Measurements from ENCODE around the gene LHX5.

DNA sequence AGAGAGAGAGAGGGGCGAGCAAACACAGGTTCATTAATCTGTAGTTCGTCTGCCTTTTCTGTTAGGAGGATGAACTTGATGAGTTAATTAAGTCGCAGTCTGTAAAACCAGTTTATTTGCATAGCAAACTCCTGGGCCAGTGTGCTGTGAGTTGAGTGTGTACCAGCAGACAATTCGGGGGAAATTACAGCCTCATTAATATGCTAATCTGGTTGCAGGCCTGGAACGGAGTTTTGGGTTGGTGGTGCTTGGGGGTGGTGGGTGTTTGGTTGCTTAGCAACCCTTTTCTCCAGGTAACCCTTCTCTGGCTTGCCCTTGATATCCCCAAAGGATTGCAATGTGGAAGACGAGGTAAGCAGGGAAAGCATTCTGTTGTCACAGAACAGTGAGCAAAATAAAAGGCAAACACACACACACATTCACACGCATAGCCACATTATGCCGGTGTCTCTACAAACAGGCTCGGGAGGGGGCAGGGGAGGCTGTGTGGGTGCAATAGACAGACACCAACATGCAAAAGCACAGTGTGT is 29.2 kb upstream of the LHX5 start:
- TF ChIP-seq POLR2A (IDR thresholded peaks at IDR 0.05) (no peak), POLR2AphosphoS5 (IDR thresholded peaks at IDR 0.05) (no peak)
- TF ChIP-seq, protein P1, sequence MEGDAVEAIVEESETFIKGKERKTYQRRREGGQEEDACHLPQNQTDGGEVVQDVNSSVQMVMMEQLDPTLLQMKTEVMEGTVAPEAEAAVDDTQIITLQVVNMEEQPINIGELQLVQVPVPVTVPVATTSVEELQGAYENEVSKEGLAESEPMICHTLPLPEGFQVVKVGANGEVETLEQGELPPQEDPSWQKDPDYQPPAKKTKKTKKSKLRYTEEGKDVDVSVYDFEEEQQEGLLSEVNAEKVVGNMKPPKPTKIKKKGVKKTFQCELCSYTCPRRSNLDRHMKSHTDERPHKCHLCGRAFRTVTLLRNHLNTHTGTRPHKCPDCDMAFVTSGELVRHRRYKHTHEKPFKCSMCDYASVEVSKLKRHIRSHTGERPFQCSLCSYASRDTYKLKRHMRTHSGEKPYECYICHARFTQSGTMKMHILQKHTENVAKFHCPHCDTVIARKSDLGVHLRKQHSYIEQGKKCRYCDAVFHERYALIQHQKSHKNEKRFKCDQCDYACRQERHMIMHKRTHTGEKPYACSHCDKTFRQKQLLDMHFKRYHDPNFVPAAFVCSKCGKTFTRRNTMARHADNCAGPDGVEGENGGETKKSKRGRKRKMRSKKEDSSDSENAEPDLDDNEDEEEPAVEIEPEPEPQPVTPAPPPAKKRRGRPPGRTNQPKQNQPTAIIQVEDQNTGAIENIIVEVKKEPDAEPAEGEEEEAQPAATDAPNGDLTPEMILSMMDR (IDR thresholded peaks at IDR 0.05), result no peak

Data from sigmoid colon (tissue), 4 donors.